Choroid plexus epithelial cell (primary cell): ENCODE data around the gene CCDC188.

Experiments used
- DNase-seq: peaks from one replicate; pipeline ENCODE4 v3.0.0-alpha.2; 2010; ENCODE audit warnings: low read depth
- H3K4me3 ChIP-seq: 2 replicates; pipeline ENCODE4 v1.5.1; 2011; ENCODE audit warnings: low read depth, mild to moderate bottlenecking, control low read depth, low read length, moderate library complexity
- TF ChIP-seq, protein P1 (sequence below): conservative IDR thresholded peaks from 2 replicates; pipeline ENCODE4 v1.5.1; 2011; ENCODE audit warnings: low read depth, mild to moderate bottlenecking, control low read depth, inconsistent platforms, low read length, moderate library complexity

Gene CCDC188

DNA sequence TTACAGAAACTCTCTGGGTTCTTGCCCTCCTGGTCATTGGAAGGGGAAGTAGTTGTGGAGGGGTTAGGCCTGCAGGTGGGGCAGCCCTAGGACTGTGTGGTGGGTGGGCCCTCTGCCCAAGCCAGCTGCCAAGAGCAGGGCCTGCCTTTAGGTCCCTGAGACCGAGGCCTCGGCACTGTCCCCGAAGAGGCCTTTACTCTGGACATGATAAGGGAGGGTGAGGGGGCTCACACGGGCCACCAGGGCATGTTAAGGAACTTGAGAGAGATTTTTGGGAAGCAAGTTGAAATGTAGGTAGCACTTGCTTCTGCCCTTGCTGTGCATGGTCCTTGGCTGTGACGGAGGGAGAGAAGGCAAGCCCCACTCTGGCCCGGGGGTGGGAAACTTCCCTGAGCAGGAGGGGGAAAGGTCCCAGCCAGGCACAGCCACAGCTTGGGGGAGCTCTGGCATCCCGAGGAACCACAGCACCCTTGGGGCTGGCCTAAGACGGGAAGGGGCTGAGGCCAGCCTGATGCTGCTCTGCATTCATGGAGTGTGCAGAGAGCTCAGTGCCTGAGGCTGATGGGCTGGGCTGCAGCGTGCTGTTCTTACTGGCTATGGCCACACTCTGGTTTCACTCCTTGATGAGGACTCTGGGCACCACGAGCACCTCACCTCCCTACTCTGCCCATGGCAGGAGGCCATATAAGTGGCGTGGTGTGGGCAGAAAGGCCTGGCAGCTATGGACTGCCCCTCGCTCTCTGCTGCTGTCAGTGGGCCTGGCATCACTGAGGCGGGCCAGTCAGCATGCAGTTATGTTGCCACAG is 42.7 kb downstream of the CCDC188 start:
- TF ChIP-seq, protein P1, sequence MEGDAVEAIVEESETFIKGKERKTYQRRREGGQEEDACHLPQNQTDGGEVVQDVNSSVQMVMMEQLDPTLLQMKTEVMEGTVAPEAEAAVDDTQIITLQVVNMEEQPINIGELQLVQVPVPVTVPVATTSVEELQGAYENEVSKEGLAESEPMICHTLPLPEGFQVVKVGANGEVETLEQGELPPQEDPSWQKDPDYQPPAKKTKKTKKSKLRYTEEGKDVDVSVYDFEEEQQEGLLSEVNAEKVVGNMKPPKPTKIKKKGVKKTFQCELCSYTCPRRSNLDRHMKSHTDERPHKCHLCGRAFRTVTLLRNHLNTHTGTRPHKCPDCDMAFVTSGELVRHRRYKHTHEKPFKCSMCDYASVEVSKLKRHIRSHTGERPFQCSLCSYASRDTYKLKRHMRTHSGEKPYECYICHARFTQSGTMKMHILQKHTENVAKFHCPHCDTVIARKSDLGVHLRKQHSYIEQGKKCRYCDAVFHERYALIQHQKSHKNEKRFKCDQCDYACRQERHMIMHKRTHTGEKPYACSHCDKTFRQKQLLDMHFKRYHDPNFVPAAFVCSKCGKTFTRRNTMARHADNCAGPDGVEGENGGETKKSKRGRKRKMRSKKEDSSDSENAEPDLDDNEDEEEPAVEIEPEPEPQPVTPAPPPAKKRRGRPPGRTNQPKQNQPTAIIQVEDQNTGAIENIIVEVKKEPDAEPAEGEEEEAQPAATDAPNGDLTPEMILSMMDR, result no peak
- no peak for DNase-seq
- no peak overlapping the region for H3K4me3 ChIP-seq

DNA sequence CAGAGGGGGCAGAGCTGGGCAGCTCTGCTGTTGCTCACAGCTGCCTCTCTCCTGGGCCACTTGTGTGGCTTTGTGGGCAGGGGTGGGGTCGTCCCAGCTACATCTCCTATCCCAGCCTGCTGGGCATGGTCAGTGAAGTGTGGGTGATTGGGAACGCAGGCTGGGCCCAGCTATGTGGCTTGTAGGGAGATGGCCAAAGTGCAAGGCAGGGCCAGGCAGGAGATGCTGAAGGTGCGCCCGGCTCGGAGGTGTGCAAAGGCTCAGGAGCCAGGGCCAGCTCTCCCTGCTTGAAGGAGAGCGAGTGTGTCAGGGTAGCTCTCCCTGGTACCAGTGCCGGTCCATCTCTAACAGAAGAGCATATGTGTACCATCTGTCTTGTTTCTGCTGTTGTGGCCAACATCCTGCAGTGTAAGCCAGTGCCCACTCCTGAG is 43.4 kb downstream of the CCDC188 start:
- TF ChIP-seq, protein P1, result no peak
- H3K4me3 ChIP-seq, result no peak overlapping the region
- DNase-seq, result no peak

DNA sequence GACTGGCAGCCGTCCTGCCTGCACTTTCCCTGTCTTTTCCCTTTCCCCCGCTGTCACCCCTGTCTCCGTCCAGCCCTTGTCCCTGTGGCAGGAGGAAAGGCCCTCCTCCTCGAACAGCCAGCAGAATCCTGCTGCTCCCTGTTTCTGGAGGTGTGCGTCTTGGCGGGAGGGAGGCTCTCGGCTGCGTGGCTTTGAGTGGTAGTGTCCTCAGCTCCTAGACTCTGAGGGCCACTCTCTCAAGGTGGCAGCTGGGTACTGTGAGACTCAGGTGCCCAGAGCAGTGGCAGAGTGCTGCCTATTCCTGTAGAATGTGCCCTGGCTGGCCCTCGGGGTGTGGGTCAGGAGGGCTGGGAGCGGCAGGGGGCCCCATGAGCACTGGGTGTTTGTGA is 44.0 kb downstream of the CCDC188 start:
- DNase-seq, result no peak
- TF ChIP-seq, protein P1, result no peak
- no peak overlapping the region for H3K4me3 ChIP-seq

DNA sequence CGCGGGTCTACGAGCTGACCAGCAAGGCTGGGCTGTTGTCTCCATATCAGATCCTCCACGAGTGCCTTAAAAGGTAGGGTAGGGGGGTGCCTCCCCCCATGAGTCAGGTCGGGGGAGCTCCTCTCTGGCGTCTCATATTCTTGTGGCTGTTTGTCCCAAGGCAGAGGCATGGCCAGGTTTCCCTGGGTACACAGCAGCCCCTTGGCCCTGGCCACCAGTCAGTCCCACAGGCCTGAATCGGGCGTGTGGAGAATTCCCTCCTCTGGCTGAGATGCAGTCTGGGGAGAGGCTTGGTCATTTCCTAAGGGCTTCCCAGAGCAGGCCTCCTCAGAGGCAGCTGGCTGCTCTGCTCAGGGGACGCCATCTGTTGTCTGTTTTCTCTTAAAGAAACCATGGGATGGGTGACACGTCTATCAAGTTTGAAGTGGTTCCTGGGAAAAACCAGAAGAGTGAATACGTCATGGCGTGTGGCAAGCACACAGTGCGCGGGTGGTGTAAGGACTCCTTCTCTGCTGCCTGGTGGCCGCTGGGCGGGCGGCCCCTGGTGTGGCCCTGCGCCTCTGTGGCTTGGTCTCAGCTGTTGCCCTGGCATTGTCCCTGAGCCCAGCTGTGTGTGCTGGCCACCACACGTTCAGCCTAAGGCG is 44.5 kb downstream of the CCDC188 start:
- no peak overlapping the region for H3K4me3 ChIP-seq
- DNase-seq, result no peak
- TF ChIP-seq, protein P1, result no peak

DNA sequence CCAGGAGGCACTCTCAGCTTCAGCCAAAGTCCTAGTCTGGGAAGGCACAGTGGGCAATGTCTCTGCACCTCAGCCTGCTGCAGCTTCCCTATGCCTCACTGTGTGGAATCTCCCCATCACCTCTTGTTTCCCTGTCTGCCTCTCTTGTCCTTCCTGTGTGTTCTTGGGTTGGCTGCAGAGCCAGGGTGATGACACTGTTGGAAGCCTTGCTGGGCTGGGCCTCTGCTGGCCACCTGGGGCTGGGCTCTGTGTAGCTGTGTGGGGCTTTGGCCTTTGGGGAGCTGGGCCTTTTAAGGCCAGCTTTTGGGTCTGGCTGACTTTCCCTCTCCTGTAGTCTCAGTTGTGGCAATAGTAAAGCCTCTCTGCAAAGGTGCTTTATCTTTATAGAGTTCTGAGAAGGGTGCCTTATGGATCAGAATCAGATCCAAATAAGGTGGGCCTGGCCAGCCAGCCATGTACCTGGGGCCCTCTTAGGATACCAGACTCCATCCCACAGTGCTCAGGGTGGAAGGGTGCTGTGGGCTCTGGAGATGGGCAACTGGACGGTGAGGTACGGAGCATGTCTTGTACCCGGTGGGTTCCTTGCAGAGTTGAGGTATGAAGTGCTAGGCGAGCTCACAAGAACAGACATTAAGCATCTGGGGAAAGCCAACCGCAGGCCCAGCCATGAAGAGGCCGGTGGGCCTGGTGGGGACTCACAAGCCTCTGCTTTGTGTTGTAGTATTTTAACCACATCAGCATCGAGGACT is 45.2 kb downstream of the CCDC188 start:
- no peak overlapping the region for H3K4me3 ChIP-seq
- no peak for DNase-seq
- TF ChIP-seq, protein P1, result no peak

DNA sequence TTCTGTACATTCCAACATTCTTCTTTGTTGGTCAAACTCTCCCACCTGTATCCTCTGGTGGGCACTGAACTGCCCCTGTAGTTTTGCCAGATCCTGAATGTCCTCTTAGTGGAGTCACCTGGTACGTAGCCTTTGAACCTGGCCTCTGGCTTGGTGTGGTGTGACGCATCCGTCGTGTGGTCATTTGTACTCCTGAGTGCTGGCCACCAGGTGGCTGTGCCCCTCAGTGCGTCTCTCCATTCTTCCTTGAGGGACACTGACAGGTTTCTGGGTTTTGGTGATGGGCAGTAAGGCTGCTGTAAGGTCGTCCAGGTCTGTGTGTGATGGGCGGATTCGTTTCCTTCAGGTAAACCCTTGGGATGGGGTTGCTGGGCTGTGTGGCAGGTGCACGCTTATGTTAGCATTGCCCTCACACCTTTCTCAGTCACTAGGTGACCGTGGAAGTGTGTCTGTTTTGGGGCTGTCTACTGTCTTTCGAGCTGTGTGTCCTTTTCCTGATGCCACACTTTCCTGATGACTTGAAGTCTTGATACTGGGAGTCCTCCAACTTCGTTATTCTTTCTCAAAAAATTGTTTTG is 48.6 kb downstream of the CCDC188 start:
- no peak for DNase-seq
- no peak overlapping the region for H3K4me3 ChIP-seq
- TF ChIP-seq, protein P1, result peak; percentile 4
